Mucosa of descending colon (tissue), 3 donors: ENCODE measurements around the gene OMP. TPM values are rescaled to one million over a fixed set of nuclear protein-coding genes. Genes with fewer than 3 reads are reported as not detected.

Experiments
- ATAC-seq: fragments of 200-7000 bp; cut with Tn5 transposase; one replicate; pipeline ENCODE4 v1.9.1; 2020; ENCODE audit warnings: mild to moderate bottlenecking, moderate library complexity
- DNase-seq, 3 donors: peaks; one replicate each; pipeline ENCODE4 v3.0.0-alpha.2; 2020
- H3K36me3 ChIP-seq: fragments of 200-600 bp; one replicate; pipeline ENCODE4 v1.8.0; 2021; ENCODE audit warnings: low read depth, mild to moderate bottlenecking
- H3K4me1 ChIP-seq: fragments of 200-600 bp; one replicate; pipeline ENCODE4 v1.8.0; 2021; ENCODE audit warnings: low read depth, mild to moderate bottlenecking
- H3K4me3 ChIP-seq: fragments of 200-600 bp; one replicate; pipeline ENCODE4 v1.8.0; 2021; ENCODE audit warnings: mild to moderate bottlenecking
- H3K9me3 ChIP-seq: fragments of 200-600 bp; one replicate; pipeline ENCODE4 v1.8.0; 2021; ENCODE audit warnings: mild to moderate bottlenecking
- intact Hi-C, 2 donors: fragments of 100-400 bp; cut with DNase I in 1 of 2; cut with micrococcal nuclease in 1 of 2; formaldehyde crosslinking; loops; one replicate each; pipeline versions ENCODE4 v1.11.0 to v1.11.1; 2022; cut with DNase I, micrococcal nuclease
- total RNA-seq, 3 donors: library from RNA; stranded (reverse); fragmentation: NEBNext Ultra II Directional in 2 of 3; extraction: Animal tissue kit (Norgen Biotek cat#: 25700) in 2 of 3; gene quantifications; one replicate each; pipeline versions ENCODE4 v1.2.1 to v1.2.4, GENCODE V29; 2021 to 2023
- TF ChIP-seq, protein P1 (sequence below): fragments of 200-600 bp; IDR thresholded peaks from one replicate; pipeline ENCODE4 v1.8.0; 2022; ENCODE audit warnings: antibody characterized with exemption, mild to moderate bottlenecking
- donor health status: DM: no; HTN: no; CAD: no; lungs with moderate emphysema.
- donor health status: DM: no; HTN: no; CAD: no.
- donor health status: DM: no; HTN: yes; CAD: no.

OMP gene
- total RNA-seq, 3 donors from 2014 or later = 10.3 to 21.1 (median 11.3) TPM

DNA sequence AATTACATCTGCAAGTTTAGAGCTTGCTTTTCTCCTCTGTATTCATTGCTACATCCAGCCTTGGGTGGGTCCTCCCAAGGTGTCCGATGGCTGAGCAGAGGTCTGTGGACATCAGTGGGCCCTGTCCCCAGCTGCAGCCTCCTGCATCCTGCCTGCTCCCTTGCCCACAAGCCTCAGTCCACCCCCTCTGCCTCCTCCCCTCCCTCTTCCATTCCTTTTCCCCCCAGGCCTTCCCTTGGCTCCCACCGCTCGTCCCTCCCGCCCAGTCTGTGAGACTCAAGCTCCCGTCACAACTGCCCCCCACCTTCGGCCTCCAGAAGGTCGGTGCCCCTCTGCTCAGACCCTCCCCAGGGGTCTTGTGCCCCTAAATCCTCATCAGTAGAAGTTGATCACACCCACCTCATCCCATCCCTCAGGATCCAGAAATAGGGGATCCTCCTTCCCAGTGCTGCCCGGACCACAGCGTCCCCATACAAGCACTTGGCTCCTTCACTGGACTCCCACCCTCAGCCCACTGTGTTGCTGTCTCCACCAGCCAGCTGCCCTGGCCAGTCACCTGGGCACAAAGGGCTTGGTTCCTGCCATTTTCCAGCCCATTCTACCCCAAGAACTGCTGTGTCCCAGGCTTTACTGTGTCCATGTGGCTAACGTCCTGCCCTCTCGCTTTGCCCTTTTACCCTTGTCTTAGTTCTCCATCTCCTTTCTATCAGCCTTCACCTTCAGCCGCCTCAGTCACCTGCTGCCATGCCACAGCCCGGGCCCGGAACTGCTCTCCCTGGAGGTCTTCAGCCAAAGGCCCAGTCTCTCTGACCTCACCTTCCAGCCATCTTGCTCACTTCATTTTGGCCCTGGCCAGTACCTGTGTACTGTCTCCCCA lies 2.2 kb upstream of the OMP start:
- ATAC-seq = no peak
- Histone ChIP-seq H3K4me3 (no peak overlapping the region), H3K9me3 (no peaks in the 10 kb centered on the region), H3K4me1 (peaks cover 26% of the 10 kb centered on the region), H3K36me3 (no peaks in the 10 kb centered on the region)
- intact Hi-C loops = no loop called here
- DNase-seq = peak in 1 of 3 donors; percentile 40
- TF ChIP-seq, protein P1, sequence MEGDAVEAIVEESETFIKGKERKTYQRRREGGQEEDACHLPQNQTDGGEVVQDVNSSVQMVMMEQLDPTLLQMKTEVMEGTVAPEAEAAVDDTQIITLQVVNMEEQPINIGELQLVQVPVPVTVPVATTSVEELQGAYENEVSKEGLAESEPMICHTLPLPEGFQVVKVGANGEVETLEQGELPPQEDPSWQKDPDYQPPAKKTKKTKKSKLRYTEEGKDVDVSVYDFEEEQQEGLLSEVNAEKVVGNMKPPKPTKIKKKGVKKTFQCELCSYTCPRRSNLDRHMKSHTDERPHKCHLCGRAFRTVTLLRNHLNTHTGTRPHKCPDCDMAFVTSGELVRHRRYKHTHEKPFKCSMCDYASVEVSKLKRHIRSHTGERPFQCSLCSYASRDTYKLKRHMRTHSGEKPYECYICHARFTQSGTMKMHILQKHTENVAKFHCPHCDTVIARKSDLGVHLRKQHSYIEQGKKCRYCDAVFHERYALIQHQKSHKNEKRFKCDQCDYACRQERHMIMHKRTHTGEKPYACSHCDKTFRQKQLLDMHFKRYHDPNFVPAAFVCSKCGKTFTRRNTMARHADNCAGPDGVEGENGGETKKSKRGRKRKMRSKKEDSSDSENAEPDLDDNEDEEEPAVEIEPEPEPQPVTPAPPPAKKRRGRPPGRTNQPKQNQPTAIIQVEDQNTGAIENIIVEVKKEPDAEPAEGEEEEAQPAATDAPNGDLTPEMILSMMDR = no peak

DNA sequence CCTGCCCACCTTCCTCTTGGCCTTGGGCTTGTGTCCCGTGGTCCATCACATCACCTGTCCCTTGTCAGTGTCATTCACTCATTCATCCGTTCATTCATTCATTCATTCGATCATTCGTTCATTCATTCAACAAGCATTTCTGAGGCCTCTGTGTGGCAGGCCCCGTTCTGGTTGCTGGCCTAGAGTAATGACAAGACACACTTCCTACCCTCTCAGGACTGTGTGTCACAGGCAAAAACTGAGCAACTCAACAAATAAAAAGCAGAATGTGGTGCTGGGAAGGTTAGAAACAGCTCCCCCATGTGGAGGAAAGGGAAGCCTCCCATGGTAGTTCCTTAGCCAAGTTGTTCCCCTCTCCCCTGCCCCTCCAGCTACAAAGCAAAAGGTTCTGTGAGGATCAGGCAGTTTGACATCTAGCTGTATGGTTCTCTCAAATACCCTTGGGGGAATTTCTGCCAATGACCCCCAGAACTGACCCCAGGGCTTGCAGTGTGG lies 1.6 kb upstream of the OMP start:
- DNase-seq = no peak
- H3K4me1 ChIP-seq = peaks cover 28% of the 10 kb centered on the region
- H3K9me3 ChIP-seq = no peaks in the 10 kb centered on the region
- no peak overlapping the region for H3K4me3 ChIP-seq
- intact Hi-C loops = no loop called here
- no peak for ATAC-seq
- H3K36me3 ChIP-seq = no peaks in the 10 kb centered on the region
- TF ChIP-seq, protein P1 = no peak

DNA sequence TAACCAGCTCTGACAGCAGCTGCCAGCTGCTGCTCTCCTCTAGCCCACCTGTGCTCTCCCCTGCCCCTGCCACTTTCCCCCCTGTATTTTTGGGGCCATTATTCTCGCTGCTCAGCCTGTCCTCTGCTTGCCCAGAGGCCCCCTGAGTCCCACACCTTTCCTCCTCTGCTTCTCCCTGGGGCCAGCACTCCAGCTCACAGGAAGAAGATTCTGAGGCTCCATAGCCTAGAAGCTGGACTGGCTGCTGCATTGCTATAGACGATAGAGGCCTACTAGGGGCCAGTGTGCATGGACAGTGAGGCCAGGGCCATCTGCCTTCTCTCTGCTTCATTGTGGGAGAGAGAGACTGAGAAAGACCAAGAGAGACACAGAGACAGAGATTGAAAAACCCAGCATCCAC lies 679 bp downstream of the OMP start:
- no peaks in the 10 kb centered on the region for H3K36me3 ChIP-seq
- no peaks in the 10 kb centered on the region for H3K9me3 ChIP-seq
- H3K4me1 ChIP-seq = peaks cover 40% of the 10 kb centered on the region
- TF ChIP-seq, protein P1 = no peak
- intact Hi-C loops = no loop called here
- no peak for ATAC-seq
- peak in 1 of 3 donors; percentile 9 for DNase-seq
- H3K4me3 ChIP-seq = no peak overlapping the region

DNA sequence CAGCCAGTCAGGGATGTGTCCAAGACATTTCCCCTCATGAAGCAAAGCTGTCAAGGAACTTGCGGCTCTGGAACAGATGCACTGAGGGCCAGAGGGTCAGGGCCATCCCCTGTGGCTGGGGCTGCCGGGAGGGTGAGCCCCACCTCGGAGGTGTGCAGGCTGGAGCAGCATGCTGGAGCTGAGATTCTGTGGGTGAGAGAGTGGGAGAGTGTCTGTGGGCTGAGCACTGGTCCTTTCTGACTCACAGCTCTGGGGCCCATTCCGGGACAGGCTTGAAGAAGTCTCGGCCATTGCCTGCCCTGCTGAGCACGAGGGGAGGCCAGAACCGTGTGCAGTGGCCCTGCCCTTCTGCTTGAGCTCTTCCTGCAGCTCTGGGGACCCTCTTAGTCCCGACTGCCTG lies 2.1 kb downstream of the OMP start:
- Histone ChIP-seq H3K36me3 (no peaks in the 10 kb centered on the region), H3K4me3 (no peak overlapping the region), H3K9me3 (no peaks in the 10 kb centered on the region), H3K4me1 (peaks cover 43% of the 10 kb centered on the region)
- TF ChIP-seq, protein P1 = no peak
- intact Hi-C loops = no loop called here
- ATAC-seq = no peak
- DNase-seq = no peak

DNA sequence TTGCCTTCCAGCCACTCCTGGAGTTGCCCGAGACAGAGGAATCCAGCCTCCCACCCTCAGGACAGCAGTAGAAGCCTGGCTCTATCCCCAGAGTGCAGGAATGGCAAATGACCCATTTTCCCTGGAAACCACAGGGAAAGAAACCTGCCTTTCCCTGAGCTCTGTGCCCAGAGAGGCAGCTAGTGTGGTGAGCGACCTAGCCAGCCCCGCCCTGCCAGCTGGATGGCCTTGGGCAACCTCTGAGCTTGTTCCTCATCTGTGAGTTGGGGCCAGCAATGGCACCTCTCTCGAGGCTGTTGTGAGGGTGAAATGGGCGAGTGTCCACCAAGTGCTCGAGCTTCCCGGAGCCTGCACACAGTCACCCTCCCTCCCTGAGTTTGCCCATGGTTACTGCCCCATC lies 3.7 kb downstream of the OMP start:
- peak in 2 of 3 donors; percentile 66 to 70 for DNase-seq
- ATAC-seq = peak; percentile 51
- no peaks in the 10 kb centered on the region for H3K36me3 ChIP-seq
- H3K4me1 ChIP-seq = peaks cover 48% of the 10 kb centered on the region
- no peaks in the 10 kb centered on the region for H3K9me3 ChIP-seq
- no peak overlapping the region for H3K4me3 ChIP-seq
- TF ChIP-seq, protein P1 = no peak
- intact Hi-C loops = no loop called here
